Measurements from ENCODE around the gene DDX1. TPM values are rescaled to one million over a fixed set of nuclear protein-coding genes. Genes with fewer than 3 reads are reported as not detected.
"Not testable (repeated sequence)": the region's sequence is repeated elsewhere in the genome, so short reads cannot be mapped to it uniquely, and the experiment has no call there.

Gene DDX1
- total RNA-seq, 2 donors from 2014 or later, result 41.1 to 95.2 TPM

GRCh38 chr2:15613736-15614429, 22.2 kb downstream of the DDX1 start:
- peaks cover 5% of the 10 kb centered on the region for H3K4me1 Mint-ChIP-seq
- no peaks in the 10 kb centered on the region for H3K9me3 Mint-ChIP-seq
- no peak overlapping the region for H3K27ac Mint-ChIP-seq
- H3K27me3 Mint-ChIP-seq, result no peaks in the 10 kb centered on the region
- H3K4me3 Mint-ChIP-seq, result no peak overlapping the region
- ATAC-seq (replicated peaks), result no peak
- peaks cover 65% of the 10 kb centered on the region for H3K36me3 Mint-ChIP-seq (ENCODE audit: low read depth)

GRCh38 chr2:15614545-15615300, 23.1 kb downstream of the DDX1 start:
- peaks cover 65% of the 10 kb centered on the region for H3K36me3 Mint-ChIP-seq (ENCODE audit: low read depth)
- H3K9me3 Mint-ChIP-seq, result no peaks in the 10 kb centered on the region
- H3K27me3 Mint-ChIP-seq, result no peaks in the 10 kb centered on the region
- ATAC-seq (replicated peaks), result no peak
- peaks cover 5% of the 10 kb centered on the region for H3K4me1 Mint-ChIP-seq
- H3K4me3 Mint-ChIP-seq, result no peak overlapping the region
- H3K27ac Mint-ChIP-seq, result no peak overlapping the region

GRCh38 chr2:15615301-15615920, 23.7 kb downstream of the DDX1 start:
- Mint-ChIP-seq H3K27me3 (no peaks in the 10 kb centered on the region), H3K27ac (no peak overlapping the region), H3K9me3 (no peaks in the 10 kb centered on the region), H3K4me1 (peaks cover 5% of the 10 kb centered on the region), H3K4me3 (no peak overlapping the region), H3K36me3 (ENCODE audit: low read depth) (peaks cover 65% of the 10 kb centered on the region)
- no peak for ATAC-seq (replicated peaks)

GRCh38 chr2:15616429-15616828, 24.8 kb downstream of the DDX1 start:
- Mint-ChIP-seq H3K4me1 (peaks cover 5% of the 10 kb centered on the region), H3K27me3 (no peaks in the 10 kb centered on the region), H3K9me3 (no peaks in the 10 kb centered on the region), H3K4me3 (no peak overlapping the region), H3K27ac (no peak overlapping the region), H3K36me3 (ENCODE audit: low read depth) (peaks cover 70% of the 10 kb centered on the region)
- no peak for ATAC-seq (replicated peaks)

- no peak overlapping the region for H3K4me3 Mint-ChIP-seq
- H3K4me1 Mint-ChIP-seq, result peaks cover 5% of the 10 kb centered on the region
- no peak overlapping the region for H3K27ac Mint-ChIP-seq
- no peaks in the 10 kb centered on the region for H3K9me3 Mint-ChIP-seq
- no peak for ATAC-seq (replicated peaks)
- H3K27me3 Mint-ChIP-seq, result no peaks in the 10 kb centered on the region
- H3K36me3 Mint-ChIP-seq (ENCODE audit: low read depth), result peaks cover 77% of the 10 kb centered on the region
Measured at GRCh38 chr2:15616850-15617777, 25.4 kb downstream of the DDX1 start.

- no peak overlapping the region for H3K4me3 Mint-ChIP-seq
- H3K4me1 Mint-ChIP-seq, result peaks cover 5% of the 10 kb centered on the region
- no peaks in the 10 kb centered on the region for H3K27me3 Mint-ChIP-seq
- H3K9me3 Mint-ChIP-seq, result no peaks in the 10 kb centered on the region
- H3K27ac Mint-ChIP-seq, result no peak overlapping the region
- ATAC-seq (replicated peaks), result no peak
- peaks cover 85% of the 10 kb centered on the region for H3K36me3 Mint-ChIP-seq (ENCODE audit: low read depth)
Measured at GRCh38 chr2:15617778-15618448, 26.2 kb downstream of the DDX1 start.

GRCh38 chr2:15618449-15618855, 26.8 kb downstream of the DDX1 start:
- ATAC-seq (replicated peaks), result no peak
- H3K4me1 Mint-ChIP-seq, result peaks cover 3% of the 10 kb centered on the region
- H3K4me3 Mint-ChIP-seq, result no peak overlapping the region
- no peaks in the 10 kb centered on the region for H3K27me3 Mint-ChIP-seq
- H3K36me3 Mint-ChIP-seq (ENCODE audit: low read depth), result peaks cover 86% of the 10 kb centered on the region
- no peaks in the 10 kb centered on the region for H3K9me3 Mint-ChIP-seq
- H3K27ac Mint-ChIP-seq, result no peak overlapping the region

GRCh38 chr2:15619076-15619475, 27.4 kb downstream of the DDX1 start:
- Mint-ChIP-seq H3K27ac (no peak overlapping the region), H3K27me3 (no peaks in the 10 kb centered on the region), H3K4me1 (no peaks in the 10 kb centered on the region), H3K4me3 (no peak overlapping the region), H3K9me3 (no peaks in the 10 kb centered on the region), H3K36me3 (ENCODE audit: low read depth) (peaks cover 86% of the 10 kb centered on the region)
- ATAC-seq (replicated peaks), result no peak

- no peak overlapping the region for H3K4me3 Mint-ChIP-seq
- ATAC-seq (replicated peaks), result no peak
- H3K27ac Mint-ChIP-seq, result no peak overlapping the region
- no peaks in the 10 kb centered on the region for H3K27me3 Mint-ChIP-seq
- H3K36me3 Mint-ChIP-seq (ENCODE audit: low read depth), result peaks cover 86% of the 10 kb centered on the region
- H3K4me1 Mint-ChIP-seq, result no peaks in the 10 kb centered on the region
- no peaks in the 10 kb centered on the region for H3K9me3 Mint-ChIP-seq
Measured at GRCh38 chr2:15619510-15619909, 27.8 kb downstream of the DDX1 start.

- peaks cover 86% of the 10 kb centered on the region for H3K36me3 Mint-ChIP-seq (ENCODE audit: low read depth)
- H3K4me1 Mint-ChIP-seq, result no peaks in the 10 kb centered on the region
- no peaks in the 10 kb centered on the region for H3K9me3 Mint-ChIP-seq
- no peak overlapping the region for H3K4me3 Mint-ChIP-seq
- H3K27me3 Mint-ChIP-seq, result no peaks in the 10 kb centered on the region
- H3K27ac Mint-ChIP-seq, result no peak overlapping the region
- no peak for ATAC-seq (replicated peaks)
Measured at GRCh38 chr2:15619938-15620337, 28.3 kb downstream of the DDX1 start.

GRCh38 chr2:15620340-15620739, 28.7 kb downstream of the DDX1 start:
- no peaks in the 10 kb centered on the region for H3K27me3 Mint-ChIP-seq
- H3K4me3 Mint-ChIP-seq, result no peak overlapping the region
- no peaks in the 10 kb centered on the region for H3K9me3 Mint-ChIP-seq
- ATAC-seq (replicated peaks), result no peak
- H3K27ac Mint-ChIP-seq, result no peak overlapping the region
- no peaks in the 10 kb centered on the region for H3K4me1 Mint-ChIP-seq
- peaks cover 86% of the 10 kb centered on the region for H3K36me3 Mint-ChIP-seq (ENCODE audit: low read depth)

GRCh38 chr2:15620857-15621471, 29.3 kb downstream of the DDX1 start:
- peaks cover 86% of the 10 kb centered on the region for H3K36me3 Mint-ChIP-seq (ENCODE audit: low read depth)
- ATAC-seq (replicated peaks), result no peak
- no peaks in the 10 kb centered on the region for H3K4me1 Mint-ChIP-seq
- H3K27me3 Mint-ChIP-seq, result no peaks in the 10 kb centered on the region
- H3K27ac Mint-ChIP-seq, result no peak overlapping the region
- H3K9me3 Mint-ChIP-seq, result no peaks in the 10 kb centered on the region
- H3K4me3 Mint-ChIP-seq, result no peak overlapping the region

- peaks cover 86% of the 10 kb centered on the region for H3K36me3 Mint-ChIP-seq (ENCODE audit: low read depth)
- H3K4me3 Mint-ChIP-seq; H3K27me3 Mint-ChIP-seq; ATAC-seq (replicated peaks); H3K27ac Mint-ChIP-seq; H3K9me3 Mint-ChIP-seq; H3K4me1 Mint-ChIP-seq: not testable (repeated sequence)
Measured at GRCh38 chr2:15621472-15621870, 29.8 kb downstream of the DDX1 start.

Data from activated T-helper 17 cell treated with anti-CD3 and anti-CD28 coated beads, Interleukin-2, amount 50 U/mL, for 72 hours (primary cell).